ENCODE measurements around the gene LRRC47.

LRRC47 gene

DNA sequence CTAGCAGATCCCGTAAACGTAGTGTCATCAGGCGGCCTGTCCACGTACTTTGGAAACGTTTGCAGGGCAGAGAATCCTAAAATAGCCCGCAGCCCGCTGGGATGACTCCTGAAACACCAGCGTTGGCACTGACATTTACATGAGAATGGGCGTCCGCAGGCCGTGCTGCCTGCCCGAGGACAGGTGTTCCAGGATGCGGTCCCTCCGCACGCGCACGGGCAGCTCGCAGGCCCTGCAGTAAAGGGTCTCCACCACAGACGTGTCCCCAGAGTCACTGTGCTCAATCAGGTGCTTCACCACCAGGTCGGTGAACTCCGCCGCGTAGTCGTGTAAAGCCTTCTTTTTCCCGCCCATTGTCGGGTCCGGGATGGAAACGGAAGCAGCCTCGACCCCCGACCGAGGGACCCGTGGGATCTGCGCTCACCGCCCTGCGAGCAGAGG lies 49.9 kb downstream of the LRRC47 start:
- peak; percentile 25 for DNase-seq

- no peak for DNase-seq
Measured at GRCh38 chr1:3745590-3746381, 50.5 kb downstream of the LRRC47 start.

DNA sequence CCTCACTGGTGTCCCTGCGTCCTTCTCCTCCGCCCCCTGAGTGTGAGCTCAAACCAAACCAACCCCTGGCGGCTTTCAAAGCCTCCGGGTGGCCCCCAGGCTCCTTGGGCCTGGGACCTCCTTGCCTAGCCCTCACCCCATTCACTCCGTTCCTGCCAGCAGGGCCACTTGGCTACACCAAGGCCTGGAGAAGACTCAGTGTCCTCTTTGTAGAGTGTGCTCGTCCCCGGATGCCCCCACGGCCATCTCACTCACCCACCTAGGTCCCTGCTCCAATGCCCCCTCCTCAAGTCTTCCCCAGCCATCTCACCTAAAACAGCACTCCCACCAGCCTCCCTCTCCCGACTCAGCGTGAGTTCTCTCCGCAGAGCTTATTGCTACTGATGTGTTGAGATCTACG lies 51.2 kb downstream of the LRRC47 start:
- DNase-seq = no peak

DNA sequence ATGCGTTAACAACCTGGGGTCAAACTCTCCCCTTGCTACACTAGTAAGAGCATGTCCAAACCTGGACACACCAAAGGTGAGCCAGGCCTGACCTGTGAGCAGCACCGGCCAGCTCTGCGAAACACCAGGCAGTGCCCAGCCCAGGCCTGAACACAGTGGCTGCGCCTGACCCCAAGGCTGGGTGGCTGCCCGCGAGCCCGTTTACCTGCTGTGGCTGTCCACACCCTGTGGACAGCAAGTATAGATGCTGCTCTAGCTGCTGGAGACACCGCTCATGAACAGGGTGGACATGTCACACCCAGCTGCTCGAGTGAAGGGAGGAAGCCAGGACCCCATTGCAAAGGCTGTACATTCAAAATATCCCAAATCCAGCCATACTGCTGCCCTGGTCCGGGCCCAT lies 51.7 kb downstream of the LRRC47 start:
- DNase-seq = no peak

DNA sequence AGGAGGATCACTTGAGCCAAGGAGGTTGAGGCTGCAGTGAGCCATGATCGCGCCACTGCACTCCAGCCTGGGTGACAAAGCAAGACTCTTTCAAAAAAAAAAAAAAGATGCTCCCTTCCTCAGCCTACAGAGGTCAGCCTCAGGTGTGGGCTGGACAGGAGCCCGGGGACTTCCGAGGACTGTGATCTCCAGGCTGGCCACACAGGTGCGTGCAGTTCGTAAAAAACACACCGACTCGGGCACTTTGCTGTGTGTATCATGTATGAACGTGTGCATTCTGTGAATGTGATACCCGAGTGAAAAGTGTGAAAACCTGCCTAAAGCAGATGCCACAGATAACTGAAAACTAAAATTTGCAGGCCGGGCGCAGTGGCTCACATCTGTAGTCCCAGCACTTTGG lies 52.5 kb downstream of the LRRC47 start:
- no peak for DNase-seq

DNA sequence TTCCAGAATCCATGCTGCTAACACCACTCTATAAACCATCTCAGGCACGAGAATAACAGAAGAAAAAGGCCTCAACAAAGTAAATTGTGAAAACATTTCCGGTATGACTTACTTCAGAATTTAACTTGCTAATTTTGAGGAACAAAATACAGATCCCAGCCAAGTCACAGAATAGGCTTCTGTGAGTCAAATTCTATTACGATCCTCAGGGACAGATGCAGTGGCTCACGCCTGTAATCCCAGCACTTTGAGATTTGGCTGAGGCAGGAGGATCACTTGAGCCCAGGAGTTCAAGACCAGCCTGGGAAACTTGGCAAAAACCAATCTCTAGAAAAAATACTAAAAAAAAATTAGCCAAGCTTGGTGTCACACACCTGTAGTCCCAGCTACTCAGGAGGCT lies 52.9 kb downstream of the LRRC47 start:
- no peak for DNase-seq

DNA sequence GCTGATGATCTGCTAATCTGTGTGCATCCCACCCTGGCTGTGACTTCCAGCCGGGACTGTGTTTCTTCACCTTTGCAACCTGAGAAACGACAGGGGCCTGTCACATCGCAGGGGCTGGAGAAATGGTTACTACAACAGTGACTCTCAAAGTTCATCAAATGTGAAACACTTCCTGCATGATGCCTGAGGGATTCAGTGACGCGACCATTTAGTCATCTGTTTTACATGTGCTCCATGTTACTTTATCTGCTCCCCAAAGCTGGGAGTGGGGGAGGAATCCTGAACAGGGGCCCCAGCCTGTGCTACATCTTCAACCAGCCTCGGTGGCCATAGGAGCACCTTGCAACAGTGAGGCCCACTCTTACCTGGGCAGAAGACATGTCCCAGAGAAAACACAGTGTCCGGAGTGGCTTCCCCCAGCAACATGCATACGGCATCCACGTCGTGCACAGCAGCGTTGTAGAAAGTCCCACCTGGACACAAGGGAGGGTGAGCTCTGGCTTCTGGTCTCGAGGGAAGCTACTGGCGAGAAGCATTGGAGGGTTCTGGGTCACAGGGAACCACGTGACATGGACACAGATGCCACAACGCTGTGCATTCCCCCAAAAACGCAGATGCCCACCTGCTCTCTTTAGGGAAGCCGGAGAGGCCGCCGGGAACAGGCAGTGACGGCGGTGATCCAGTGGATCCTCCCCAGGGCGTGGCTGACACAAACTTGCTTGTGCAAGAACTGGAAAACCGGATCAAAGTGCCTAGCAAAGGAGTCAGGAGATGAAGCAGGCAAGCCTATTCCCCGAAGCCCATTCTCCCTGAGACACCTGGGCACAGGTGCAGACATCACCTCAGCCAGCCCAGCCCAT lies 53.6 kb downstream of the LRRC47 start:
- no peak for DNase-seq

- no peak for DNase-seq
Measured at GRCh38 chr1:3741566-3742438, 54.5 kb downstream of the LRRC47 start.

DNA sequence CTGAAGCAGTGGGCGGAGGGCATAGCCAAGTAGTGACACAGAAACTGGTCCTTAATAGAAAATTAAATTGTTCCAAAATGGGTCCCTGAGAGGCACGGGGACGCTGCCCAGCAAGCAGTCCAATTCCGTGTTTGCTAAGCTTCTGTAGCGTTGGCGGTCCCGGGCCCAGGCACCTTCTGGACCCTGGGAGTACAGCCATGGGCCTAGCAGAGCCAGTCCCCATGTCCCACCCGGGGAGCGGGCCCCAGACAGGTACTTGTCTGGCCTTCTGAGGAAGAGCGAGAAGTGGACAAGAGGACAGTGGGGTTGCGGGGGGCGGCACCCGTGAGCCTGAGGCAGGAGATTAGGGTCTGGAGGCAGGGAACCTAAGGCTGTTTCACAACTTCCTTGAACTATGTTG lies 55.5 kb downstream of the LRRC47 start:
- no peak for DNase-seq

GRCh38 chr1:3740042-3740441 lies 56.3 kb downstream of the LRRC47 start:
- no peak for DNase-seq

DNA sequence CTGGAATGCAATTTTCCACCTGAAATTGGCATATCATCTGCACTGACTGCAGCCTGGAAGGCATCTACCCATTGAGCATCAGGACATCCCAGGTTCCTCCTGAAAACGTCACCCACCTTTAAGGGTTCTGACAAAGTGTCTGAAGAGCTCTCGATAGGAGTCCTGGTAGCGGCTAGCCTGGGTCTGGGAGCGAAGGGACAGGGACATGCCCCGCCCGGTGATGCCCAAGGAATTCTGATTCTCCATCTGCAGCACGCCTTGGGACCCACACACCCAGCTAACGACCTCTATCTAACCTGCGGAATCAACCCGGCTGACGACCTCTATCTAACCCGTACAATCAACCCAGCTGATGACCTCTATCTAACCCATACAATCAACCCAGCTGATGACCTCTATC lies 57.4 kb downstream of the LRRC47 start:
- DNase-seq = no peak

GRCh38 chr1:3736708-3737107 lies 59.6 kb downstream of the LRRC47 start:
- DNase-seq = no peak

GRCh38 chr1:3736131-3736561 lies 60.2 kb downstream of the LRRC47 start:
- DNase-seq = no peak

- no peak for DNase-seq
Measured at GRCh38 chr1:3735688-3736087, 60.6 kb downstream of the LRRC47 start.

DNA sequence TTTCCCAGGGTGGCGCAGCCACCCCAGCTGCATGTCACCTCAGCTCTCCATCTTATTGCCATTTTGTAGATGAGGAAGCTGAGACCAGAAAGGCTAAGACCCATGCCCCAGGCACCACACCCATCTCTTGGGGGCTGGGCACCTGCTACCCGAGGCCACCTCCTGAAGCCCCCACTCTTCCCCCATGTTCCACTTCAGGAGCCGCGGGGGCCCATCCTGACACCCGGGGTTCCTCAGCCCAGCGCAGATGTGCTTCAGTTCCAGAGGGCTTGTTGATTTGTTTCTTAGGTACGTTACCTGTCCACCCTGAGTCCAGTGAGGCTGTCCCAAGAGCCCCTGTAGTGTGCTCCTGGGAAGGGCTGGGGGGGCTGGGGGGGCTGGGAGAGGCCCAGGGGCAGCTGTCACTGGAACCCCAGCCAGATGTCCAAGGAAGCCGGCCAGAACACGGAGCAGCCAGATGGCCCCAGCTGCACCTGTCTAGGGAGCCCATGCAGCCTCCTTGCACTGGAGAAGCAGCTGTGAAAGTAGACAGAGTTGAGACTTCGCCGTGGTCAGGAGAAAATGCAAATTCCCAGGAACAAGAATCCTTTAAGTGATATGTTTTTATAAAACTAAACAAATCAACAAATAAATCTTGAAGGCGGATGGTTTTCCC lies 61.1 kb downstream of the LRRC47 start:
- no peak for DNase-seq

DNA sequence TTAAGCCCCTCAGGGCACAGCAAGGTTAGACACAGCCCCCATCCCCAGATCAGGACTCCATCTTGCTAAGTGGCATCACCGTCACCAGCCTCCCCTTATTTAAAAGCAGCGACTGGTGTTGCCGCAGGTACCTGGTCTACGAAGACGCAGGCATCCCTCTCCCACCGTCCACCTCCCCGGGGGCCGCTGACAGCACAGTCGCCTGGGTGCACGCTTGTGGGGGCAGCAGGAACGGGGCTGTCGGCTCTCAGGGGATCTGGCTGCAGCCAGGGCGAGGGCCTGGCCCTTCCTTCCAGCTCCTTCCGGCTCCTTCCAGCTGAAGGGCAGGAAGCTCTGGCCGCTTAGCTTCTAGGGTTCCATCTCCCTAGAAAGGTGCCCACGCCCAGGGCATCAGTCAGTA lies 61.7 kb downstream of the LRRC47 start:
- DNase-seq = no peak

- no peak for DNase-seq
Measured at GRCh38 chr1:3733883-3734589, 62.3 kb downstream of the LRRC47 start.

- no peak for DNase-seq
Measured at GRCh38 chr1:3733094-3733882, 63.0 kb downstream of the LRRC47 start.

DNA sequence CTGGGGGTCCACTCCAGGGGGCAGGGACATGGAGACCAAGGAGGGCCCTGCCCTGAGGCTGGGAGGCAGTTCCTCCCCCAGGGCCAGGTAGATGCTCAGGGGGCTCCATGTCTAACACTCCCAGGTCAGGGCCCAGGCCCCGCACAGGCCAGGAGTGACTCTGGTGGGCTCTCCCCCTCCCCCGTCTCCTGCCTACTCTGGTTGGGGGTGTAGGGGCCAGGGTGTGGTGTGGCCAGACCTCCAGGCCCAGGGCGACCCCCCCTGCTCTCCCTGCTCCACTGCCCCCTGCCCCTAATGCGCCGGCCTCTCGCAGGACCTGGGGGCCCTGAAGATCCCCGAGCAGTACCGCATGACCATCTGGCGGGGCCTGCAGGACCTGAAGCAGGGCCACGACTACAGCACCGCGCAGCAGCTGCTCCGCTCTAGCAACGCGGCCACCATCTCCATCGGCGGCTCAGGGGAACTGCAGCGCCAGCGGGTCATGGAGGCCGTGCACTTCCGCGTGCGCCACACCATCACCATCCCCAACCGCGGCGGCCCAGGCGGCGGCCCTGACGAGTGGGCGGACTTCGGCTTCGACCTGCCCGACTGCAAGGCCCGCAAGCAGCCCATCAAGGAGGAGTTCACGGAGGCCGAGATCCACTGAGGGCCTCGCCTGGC lies 63.7 kb downstream of the LRRC47 start:
- DNase-seq = no peak

All from NCI-H526 treated with DMSO at 0.1 percent for 48 hours (cell line).